Stimulated activated CD8-positive, alpha-beta memory T cell treated with anti-CD3 and anti-CD28 coated beads, Interleukin-2, amount 100 ng/mL, for 1 hour (primary cell): ENCODE data around the gene PREX1.

Experiments used
- DNase-seq, 2 donors: peaks; one replicate each; pipeline ENCODE4 v3.0.0-alpha.2; 2020; ENCODE audit warnings: low read depth in 2 of 2

Gene PREX1

GRCh38 chr20:48623176-48623905, 204.5 kb downstream of the PREX1 start:
- DNase-seq, result no peak

GRCh38 chr20:48622421-48622820, 205.4 kb downstream of the PREX1 start:
- no peak for DNase-seq

GRCh38 chr20:48621376-48622078, 206.3 kb downstream of the PREX1 start:
- DNase-seq, result no peak

DNA sequence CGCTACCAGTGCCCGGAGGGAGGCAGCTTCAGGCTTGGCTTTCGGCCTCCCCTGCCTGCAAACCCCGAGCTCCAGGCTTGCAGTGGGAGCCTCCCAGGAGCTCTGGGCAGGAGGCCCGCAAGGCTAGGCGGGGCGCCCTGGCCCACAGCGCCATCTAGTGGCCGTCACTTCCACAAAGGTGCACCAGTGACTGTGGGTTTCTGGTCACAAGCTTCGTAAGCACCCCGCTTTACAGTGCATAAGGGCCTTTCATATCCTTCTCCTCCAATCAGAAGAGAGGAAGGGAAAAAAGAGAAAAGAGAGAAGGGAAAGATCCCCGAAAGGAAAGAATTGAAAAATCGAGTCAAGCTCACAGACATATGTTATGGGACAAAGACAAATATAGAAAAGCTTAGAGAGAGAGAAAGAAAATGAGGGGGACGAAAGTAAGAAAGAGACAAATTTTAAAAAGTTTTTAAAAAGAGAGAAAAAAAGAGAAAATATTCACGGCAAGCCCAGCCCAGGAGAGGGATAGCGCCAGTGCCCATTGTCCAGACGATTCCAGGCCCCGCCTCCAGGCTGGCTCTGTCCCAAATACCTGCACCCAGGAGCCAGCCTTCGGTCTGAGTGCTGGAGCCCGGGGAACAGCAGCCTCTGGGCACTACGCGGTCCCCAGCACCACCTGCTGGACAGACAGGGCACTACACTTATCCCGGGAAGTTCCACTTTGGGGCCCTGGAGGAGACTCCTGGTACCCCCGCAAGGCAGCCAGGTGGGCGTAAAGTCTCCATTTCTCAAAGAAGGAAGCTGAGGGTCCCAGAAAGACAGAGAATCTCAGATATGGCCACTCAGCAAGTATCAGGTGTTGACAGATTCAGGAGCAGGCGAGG, 207.1 kb downstream of the PREX1 start:
- DNase-seq, result peak; percentile 34 to 45

DNA sequence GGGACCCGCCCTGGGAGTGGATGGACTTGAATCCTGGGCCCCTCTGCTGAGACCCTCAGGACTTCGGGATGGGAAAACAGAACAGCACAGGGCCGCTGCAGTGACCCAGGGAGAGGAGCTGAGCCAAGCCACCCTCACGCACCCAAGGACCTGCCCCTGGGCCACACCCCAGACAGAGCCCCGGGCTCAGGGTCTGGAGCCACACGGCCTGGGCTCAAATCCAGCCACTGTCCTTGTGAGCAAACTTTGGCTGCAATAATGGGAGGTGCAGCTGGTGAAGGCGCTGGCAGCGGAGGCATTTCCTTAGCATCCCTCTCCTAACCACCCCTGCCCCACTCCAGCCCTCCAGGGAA, 207.7 kb downstream of the PREX1 start:
- no peak for DNase-seq

DNA sequence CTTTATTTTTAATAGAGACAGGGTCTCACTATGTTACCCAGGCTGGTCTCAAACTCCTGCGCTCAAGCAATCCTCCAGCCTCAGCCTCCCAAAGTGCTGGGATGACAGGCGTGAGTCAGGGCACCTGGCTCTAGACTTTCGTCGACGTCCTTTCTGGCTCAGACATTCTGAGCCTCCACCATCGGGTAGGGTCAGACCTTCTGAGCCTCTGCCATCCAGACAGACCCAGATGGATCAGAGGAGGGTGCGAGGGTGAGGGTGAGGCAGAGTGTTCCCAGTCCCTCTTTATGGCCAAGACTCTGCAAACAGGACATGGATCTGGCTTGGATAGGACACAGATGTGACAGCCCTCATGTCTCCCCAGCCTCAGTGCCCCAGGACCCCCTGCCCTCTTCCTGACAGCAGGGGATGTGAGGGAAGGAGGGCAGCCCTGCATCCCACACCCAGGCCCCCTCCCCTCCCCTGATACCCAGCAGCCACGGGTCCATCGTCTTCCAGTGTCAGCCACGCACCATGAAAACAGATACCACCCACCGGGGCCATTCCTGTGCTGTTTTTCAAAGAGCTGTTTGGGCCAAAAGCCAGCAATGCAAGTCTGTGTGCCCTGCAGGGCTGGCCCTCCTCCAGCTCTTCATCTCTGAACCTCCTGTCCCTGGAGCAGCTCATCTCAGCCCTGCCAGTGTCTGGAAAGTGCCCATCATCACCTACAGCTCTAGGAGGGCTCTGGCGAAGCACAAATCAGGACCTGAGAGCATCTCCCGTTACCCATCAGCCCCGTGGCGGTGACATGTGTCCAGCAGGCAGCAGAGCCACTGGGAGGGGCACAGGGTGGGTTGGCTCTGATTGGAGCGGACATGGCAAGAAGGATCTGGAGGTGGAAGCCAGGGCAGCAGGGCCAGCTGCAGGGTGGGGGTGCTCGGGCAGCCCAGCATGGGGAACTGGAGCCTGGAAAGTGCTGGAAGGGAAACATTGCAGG, 208.4 kb downstream of the PREX1 start:
- DNase-seq, result no peak

DNA sequence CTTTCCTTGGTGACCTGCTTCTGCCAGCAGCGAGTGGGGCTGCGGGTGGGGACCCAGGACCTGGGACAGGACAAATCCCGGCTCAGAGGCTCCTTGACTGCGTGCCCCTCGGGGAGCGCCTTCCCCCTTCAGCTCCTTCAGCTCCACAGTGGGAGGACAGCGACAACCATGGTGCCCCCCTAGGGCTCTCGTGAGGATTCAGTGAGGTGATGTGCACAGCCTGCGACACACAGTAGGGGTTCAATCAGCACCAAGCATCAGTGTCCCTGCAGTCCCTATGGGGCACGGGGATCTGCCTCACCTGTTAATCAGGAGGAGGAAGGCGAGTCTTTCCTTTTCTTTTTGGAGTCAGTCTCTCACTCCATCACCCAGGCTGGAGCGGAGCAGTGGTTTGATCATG, 209.2 kb downstream of the PREX1 start:
- DNase-seq, result no peak

DNA sequence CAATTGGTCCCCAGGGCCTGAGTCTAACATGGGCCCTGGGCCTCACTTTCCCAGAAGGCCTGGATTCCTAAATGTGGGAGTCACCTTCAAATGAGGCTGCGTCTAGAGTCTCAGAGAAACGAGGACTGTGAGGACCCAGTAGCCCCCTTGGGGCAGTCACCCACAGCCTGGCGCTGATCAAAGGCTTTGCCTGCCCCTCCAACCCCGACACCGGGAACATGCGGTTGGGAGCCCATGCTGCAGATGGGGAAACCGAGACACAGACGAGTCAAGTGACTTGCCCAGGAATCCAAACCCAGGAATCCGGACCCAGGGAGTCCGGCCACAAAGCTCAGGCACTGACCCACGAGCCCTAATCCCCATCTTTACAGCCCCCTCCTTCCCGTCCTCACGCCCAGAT, 209.7 kb downstream of the PREX1 start:
- no peak for DNase-seq

DNA sequence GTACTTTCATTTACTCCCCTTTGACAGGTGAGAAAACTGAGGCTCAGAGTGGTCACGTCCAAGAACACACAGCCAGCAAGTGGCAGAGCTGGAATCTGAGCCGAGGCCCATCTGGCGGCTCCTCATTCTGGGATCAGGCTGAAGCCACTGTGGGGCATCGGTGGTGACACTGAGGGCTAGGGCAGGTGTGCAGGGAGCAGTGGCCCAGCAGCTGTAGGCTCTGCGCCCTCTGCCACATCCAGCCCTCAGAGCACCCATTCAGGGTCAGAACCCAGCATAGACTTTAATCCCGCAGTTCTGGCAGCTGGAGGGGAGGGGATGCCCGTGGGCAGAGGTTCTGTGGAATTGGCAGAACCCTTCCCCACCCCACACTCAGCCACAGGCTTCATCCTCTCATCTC, 210.3 kb downstream of the PREX1 start:
- no peak for DNase-seq

DNA sequence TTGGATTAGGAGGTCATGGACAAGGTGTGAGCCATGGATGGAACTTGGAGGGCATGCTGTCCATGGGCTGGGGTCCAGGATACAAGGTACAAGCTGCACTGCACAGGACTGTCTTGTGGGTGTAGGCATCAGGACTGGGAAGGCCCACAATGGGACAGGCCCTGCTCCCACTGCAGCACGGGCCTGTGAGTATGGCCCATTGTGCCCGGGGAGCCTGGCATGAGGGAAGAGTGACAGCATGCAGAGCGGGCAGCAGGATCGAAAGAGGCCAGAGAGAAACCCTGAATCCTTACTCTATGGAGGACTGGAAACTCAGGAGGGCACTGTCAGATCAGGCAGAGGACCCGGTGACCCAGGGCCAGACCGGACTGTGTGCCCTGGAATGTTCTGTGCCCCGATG, 211.3 kb downstream of the PREX1 start:
- DNase-seq, result no peak

DNA sequence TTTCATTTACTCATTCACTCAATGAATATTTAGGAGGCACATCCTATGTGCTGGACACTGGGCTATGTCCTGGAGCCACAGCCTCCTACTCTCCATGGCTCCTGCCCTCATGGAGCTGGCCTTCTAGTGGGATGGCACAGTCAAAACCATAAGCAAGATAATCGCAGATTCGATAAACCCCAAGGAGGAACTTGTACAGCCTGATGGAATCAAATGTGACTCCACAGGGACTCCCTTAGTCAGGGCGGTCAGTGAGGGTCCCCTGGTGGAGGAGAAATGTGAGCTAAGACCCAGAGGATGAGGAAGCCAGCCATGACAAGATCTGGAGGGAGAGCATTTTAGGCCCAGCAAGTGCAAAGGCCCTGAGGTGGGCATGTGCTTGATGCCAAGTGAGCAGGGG, 211.9 kb downstream of the PREX1 start:
- no peak for DNase-seq

- no peak for DNase-seq
Observed at GRCh38 chr20:48614593-48615274, 213.1 kb downstream of the PREX1 start.

GRCh38 chr20:48613926-48614325, 213.9 kb downstream of the PREX1 start:
- DNase-seq, result no peak

DNA sequence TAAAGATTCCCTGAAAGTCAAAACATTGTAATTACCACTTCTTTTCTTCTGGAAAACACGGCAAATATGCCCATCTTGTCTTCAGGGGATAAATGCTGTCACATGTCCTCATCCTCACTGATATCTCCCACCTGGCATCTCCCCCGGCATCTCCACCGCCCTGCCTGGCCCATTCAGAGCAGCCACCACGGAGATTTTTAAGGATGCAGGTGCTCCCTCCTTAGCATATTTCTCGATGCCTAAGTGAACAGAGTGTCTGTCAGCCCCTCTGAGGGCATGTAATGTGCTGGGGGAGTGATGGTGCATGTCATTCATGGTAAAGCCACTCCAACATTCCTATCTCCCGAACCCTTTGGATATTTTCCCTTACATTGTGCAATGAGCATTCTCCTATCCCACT, 215.5 kb downstream of the PREX1 start:
- no peak for DNase-seq

GRCh38 chr20:48610996-48611395, 216.8 kb downstream of the PREX1 start:
- no peak for DNase-seq

DNA sequence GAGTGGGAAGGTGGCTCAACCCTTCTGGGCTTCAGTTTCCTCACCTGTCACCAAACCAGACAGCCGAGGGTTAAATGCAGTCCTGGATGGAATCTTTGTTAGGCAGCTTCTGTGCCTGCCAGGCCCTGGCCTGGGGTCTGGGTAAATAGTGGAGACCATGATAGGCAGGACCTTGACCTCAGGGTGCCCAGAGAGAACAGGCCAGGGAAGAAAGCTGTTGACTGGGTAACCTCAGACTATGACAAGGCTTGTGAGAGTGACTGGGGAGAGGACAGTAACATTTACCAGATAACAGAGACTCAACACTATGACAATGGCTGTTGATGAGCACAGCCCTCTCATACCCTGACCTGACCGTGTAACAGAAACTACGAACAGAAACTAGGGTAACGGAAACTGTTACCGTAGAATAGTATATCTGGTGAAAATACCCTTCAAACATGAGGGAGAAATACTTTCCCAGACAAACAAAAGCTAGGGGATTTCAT, 218.3 kb downstream of the PREX1 start:
- DNase-seq, result no peak

- DNase-seq, result no peak
Observed at GRCh38 chr20:48608756-48609155, 219.0 kb downstream of the PREX1 start.

- DNase-seq, result no peak
Observed at GRCh38 chr20:48607544-48607865, 220.3 kb downstream of the PREX1 start.

DNA sequence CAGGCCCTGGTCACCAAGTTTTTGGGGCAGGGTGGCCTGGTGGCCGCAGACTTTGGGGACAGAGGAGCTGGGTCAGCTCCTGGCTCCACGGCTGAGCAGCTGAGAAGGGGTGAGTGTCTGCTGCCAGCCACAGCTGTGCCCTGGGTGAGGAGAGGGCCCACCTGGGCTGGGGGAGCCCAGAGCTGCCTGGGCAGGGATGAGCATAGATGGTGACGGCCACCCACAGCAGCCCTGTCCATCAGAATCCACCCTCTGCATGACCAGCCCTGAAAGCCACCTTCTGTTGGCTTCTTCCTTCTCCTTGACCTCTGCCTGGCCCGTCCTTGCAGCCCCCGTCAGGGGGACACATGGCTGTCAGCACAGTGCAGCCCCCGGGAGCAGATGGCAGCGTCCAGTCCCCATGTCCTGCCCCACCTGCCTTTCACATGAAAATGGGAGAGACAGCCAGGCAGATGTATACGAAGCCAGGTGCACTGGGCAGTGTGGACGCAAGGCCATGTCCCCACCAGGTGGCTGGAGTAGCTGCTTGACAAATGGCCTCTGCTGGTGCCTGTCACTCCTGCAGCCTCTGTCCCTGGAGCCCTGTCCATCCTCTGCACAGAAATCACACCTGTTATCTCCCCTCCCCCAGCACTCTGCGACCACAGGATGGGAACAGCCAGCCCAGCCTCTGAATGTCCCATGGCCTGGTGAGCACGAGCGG, 220.8 kb downstream of the PREX1 start:
- no peak for DNase-seq

DNA sequence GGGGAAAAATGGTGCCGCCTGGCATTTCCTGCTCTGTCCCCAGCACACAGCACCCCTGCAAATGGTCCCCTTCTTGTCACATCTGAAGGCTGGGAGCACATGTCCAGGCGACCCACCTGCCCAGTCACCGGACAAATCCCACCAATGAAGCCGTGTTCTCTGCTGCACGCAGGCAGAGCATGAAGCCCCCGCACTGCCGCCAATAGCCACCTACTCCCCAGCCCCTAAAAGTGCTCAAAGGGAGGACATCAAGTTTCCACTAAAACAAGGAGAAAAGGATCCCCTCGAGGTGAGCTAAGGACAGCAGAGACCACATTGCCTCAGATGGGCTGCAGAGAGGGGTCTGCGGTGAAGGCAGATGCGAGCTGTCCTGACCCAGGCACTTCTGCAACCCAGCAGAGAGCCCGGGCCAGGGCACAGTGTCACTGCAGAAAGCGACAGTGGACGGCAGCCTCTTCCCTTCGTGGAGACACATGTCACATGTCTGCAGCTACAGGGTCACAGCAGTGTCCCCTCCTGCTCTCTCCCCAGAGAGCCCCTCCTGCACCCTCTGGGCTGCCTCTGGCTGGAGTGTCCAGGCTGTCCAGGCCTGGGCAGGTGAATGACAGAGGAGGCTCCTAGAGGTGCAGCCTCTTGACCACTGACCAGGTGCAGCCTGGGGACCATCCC, 221.5 kb downstream of the PREX1 start:
- DNase-seq, result no peak
